HG03060 (cell line): ENCODE data around the gene BHLHA9.
"Not testable (repeated sequence)": the region's sequence is repeated elsewhere in the genome, so short reads cannot be mapped to it uniquely, and the experiment has no call there.

Source experiments
- ATAC-seq: cut with Tn5 transposase; IDR thresholded peaks from one replicate; pipeline ENCODE4 v1.9.1; 2021; ENCODE audit warnings: low read depth, moderate number of reproducible peaks; ENCODE audit not compliant: unreplicated experiment

BHLHA9 gene

DNA sequence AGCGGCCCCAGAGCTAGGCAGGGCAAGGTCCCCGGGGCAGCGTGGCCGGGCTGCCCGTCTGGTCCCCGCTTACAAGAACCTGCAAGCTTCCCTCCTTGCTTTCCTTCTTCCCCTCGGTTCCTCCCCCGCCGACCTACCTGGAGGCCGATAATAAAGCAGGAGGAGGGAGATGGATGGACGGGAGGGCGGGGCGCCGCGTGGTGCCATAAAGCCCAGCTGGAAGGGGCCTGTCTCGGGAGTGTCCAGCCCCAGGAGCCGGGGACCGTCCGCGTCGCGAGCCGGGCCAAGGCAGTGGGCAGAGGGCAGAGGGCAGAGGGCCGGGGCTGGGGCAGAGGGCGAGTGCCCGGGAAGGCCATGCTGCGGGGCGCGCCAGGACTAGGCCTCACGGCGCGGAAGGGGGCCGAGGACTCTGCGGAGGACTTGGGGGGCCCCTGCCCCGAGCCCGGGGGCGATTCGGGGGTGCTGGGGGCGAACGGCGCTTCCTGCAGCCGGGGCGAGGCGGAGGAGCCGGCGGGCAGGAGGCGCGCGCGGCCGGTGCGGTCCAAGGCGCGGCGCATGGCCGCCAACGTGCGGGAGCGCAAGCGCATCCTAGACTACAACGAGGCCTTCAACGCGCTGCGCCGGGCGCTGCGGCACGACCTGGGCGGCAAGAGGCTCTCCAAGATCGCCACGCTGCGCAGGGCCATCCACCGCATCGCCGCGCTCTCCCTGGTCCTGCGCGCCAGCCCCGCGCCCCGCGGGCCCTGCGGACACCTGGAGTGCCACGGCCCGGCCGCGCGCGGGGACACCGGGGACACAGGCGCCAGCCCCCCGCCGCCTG is at the start of gene BHLHA9:
BHLHA9 (plus strand) TSS at position 235 of the 820 bp plus-strand sequence; CDS start at position 355, 120 bp downstream.
- ATAC-seq = no peak

DNA sequence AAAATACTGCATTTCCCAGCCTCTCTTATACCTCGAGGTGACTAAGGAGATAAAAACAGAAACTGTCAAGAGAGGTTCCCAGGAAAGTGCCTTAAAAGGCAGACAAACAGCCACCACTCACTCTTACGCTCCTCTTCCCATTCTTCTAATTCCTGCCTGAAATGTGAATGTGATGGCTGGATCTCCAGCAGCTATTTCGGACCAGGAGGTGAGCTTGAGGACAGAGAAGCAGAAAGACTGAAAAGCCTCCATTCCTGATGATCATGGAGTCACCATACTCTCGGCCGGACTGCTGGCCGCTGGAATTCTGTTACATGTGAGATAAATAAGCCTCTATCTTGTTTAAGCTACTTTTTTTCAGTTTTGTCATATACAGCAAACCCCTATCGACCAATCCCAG is 49.0 kb upstream of the BHLHA9 start:
- ATAC-seq = no peak

GRCh38 chr17:1222321-1222720 is 47.9 kb upstream of the BHLHA9 start:
- ATAC-seq = no peak

DNA sequence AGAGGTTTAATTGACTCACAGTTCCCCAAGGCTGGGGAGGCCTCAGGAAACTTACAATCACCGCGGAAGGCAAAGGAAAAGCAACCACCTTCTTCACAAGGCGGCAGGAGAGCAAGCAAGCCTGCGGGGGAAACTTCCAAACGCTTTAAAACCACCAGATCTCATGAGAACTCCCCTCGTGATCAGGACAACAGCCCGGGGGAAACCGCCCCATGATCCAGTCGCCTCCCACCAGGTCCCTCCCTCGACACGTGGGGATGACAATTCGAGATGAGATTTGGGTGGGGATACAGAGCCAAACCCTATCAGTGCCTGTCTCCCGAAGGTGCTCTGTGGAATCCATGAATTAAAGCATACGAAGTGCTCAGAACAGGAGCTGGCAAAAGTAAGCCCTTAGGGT is 46.6 kb upstream of the BHLHA9 start:
- ATAC-seq = no peak

DNA sequence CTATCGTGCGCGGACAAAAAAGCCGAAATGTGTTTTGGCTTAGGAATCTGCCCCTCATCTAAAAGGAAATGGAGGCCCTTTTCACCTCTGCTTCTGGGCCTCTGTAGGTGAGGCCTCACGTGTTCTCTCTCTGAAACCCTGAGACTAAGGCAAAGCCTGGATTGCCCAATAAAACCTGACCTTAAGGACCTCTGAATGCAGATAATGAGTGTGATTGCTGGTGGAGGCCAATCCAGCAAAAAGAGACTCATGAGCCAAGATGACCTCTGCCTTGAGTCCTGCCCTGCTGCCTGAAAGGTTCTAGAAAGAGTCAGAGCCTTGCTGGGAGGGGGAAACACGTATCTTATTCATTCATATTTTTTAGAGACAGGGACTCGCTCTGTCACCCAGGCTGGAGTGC is 45.9 kb upstream of the BHLHA9 start:
- no peak for ATAC-seq

- no peak for ATAC-seq
Observed at GRCh38 chr17:1226308-1226707, 43.9 kb upstream of the BHLHA9 start.

DNA sequence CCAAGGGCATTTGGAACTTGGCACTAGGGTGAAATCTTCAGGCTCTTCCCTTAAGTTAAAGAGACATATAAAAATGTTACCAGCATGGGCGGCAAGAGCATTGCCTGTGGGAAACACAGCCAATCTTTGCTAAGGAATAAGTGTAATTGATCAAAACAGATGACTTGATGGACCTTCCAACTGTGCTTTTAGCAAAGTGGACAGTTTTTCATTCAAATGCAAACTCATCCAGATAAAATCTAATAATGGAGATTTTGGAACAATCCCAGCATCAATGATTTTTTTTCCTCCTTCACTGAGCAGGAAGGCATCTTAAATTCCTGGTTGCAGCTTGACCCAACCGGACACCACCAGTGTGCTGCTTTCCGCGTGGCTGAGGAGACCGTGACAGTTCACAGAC is 42.9 kb upstream of the BHLHA9 start:
- no peak for ATAC-seq

DNA sequence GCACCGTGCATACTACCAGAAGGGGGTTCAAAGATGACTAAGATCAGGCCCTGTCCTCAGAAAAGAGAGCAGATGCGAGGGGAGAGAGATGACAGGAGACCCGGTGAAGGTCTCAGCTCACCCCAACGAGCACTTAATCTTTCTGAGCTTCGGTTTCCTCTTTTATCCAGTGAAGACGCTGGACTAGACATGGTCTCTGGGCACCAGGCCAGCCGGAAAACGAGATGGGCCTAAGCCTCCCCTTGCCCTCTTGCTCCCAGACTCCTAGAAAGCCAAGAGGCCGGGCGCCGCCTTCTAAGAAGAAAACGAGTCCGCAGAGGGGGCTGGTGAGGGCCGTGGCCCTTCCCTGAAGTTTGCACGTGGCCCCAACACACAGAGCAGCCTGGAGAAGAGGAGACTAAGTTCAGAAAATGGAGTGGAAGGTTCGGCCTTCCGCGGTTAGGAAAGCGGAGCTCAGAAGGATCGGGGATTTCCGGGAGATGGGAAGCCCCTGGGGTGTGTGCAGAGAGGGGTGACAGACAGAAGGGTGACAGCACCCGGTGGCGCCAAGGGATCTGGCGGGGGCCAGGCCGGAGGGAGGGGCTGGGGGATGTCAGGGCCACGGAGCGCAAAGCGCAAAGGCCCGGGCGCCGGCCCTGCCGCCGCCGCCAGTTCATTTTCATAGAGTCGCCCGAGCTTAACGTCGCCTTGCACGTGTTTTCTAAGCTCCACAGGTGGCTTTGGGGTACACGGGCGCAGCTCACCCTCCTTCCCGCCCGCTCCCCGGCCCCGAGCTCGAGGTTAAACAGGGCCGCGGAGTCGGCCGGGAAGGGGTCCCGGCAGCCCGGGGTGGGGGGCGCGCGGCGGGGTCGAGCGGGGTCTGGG is 42.1 kb upstream of the BHLHA9 start:
- ATAC-seq = no peak

GRCh38 chr17:1228781-1229348 is 41.4 kb upstream of the BHLHA9 start:
- ATAC-seq = no peak

DNA sequence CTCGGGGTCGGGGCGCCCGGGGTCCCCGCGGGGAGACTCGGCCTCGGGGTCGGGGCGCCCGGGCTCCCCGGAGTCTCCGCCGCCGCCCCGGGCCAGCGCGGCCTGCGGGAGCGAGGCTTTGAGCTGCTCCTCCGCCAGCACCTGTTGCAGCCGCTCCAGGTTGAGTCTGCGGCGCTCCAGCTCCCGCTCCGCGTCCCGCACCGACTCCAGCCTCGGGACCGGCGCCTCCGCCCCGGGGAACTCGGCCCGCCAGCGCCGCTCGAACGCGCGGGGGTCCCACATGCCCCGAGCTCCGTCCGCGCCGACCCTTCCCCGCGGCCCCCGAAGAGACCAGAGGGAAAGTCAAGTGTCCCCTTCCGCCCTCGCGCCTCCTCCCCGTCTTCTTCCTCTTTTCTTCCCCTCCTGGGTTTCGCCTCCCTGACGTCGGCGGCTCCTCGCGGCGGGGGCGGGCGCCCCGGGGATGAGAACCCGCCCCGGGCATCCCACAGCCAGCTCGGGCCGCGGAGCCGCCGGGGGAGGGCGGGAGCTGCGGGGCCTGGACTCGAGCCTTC is 40.8 kb upstream of the BHLHA9 start:
- ATAC-seq = no peak

DNA sequence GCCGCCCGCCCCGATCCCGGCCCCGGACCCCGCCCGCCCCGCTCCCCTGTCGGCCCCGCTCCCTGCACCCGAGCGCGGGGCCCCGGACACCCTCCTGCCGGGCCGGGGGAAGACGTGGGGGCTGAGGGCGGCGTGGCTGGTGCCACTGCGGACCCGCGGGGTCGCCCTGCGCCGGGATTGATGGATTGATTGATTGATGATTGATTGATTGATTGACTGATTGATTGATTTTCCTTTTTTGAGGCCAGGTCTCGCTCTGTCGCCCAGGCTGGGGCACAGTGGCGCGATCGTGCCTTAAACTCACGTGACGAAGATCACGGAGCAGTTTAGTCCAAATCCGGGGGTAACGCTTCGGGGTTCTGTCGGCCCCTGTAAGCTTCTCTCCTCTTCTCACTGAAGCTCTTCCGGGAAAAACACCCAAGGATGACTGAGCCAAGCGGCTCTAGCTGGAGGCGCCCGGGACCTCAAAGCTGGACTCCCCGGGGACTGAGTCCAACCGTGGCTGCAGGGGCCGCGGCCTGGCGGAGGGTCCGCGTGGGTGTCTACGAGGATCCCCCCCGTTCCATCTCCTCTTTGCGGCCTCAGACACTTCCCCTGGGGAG is 40.2 kb upstream of the BHLHA9 start:
- ATAC-seq = no peak

DNA sequence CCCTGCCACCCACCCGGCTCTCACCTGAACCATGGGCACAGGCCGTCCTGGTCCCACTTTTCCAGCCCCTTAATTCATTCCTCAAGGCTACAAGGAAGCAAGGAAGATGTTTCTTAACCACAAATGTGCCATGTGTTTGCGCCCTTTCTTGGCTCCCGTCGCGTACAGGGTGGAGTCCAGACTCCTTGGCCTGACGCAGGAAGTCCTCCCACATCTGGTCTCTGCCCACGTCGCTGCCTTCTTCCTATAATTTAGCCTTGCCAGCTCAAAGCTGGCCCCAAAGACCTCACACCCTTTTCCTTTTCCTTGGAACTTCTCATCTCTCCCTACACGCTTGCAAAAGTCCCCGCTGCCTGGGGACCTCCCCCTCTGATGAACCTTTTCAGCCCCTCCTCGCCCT is 38.8 kb upstream of the BHLHA9 start:
- ATAC-seq = no peak

- no peak for ATAC-seq
Observed at GRCh38 chr17:1232331-1232730, 37.9 kb upstream of the BHLHA9 start.

DNA sequence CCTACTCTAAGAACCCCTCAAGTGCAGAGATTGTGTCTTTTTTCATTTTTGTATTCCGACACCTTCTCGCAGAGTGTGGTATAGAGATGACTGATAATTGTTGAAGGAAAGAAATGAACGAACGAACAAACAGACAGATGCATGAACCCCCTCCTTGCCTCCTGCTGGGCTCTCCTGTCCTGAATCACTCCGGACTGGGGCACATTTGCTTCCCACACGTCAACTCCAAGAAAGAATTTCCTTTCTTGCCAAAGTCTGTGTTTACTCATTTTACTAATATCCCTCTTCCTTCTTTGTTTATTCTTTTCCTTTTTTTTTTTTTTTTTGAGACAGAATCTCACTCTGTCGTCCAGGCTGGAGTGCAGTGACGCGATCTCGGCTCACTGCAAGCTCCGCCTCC is 37.5 kb upstream of the BHLHA9 start:
- ATAC-seq = no peak

DNA sequence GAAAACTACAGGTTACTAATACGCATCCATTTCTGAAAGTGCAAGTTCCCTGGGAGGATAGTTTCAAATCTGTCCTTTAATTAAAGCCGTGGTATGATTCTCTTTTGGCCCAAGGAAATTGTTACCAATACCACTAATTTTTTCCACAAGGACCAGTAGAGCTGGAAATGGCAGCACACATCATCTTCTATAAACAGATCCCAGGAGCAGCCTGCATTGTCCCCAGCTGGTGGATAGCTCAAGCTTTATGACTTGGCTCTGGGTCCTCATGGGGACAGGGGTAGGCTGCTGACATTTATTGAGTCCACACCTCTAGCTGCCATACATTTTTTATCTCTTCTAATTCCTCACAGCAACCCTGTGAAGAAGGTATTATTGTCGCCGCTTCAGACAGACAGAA is 35.8 kb upstream of the BHLHA9 start:
- no peak for ATAC-seq

- ATAC-seq = no peak
Observed at GRCh38 chr17:1237471-1237870, 32.8 kb upstream of the BHLHA9 start.

- ATAC-seq = no peak
Observed at GRCh38 chr17:1239210-1239609, 31.0 kb upstream of the BHLHA9 start.

DNA sequence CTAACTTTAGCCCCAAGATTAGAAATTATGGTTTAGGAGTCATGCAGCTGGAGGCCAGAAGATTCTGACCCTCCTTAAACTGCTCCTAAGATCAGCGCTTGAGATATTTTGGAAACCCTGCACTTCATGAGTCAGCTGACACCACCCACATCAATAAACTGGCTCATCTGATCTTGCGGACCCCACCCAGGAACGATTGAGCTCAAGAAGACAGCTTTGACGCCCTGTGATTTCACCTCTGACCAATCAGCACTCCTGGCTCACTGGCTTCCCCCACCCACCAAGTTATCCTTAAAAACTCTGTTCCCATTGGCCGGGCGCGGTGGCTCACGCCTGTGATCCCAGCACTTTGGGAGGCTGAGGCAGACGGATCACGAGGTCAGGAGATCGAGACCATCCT is 29.8 kb upstream of the BHLHA9 start:
- ATAC-seq = not testable (repeated sequence)

- ATAC-seq = no peak
Observed at GRCh38 chr17:1241929-1242328, 28.3 kb upstream of the BHLHA9 start.

- ATAC-seq = no peak
Observed at GRCh38 chr17:1244606-1245012, 25.6 kb upstream of the BHLHA9 start.
